ENCODE data around the gene IMPG1.

IMPG1 gene

DNA sequence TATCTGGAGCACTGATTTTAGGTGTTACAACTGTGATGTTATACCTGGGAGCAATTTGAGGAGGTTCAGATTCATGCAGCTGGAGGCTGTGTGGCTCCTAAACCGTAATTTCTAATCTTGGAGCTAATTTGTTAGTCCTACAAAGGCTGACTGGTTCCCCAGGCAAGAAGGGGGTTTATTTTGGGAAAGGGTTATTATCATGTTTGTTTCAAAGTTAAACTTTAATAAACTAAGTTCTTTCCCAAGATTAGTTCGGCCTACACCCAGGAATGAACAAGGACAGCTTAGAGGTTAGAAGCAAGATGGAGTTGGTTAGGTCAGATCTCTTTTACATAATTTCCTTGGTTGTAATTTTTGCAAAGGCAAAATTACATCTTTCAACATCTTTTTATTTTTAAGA lies 187.6 kb downstream of the IMPG1 start:
- DNase-seq: no peak

GRCh38 chr6:75882734-75883133 lies 189.7 kb downstream of the IMPG1 start:
- DNase-seq: no peak

GRCh38 chr6:75880305-75880704 lies 192.2 kb downstream of the IMPG1 start:
- DNase-seq: no peak

GRCh38 chr6:75876152-75876551 lies 196.3 kb downstream of the IMPG1 start:
- DNase-seq: no peak

DNA sequence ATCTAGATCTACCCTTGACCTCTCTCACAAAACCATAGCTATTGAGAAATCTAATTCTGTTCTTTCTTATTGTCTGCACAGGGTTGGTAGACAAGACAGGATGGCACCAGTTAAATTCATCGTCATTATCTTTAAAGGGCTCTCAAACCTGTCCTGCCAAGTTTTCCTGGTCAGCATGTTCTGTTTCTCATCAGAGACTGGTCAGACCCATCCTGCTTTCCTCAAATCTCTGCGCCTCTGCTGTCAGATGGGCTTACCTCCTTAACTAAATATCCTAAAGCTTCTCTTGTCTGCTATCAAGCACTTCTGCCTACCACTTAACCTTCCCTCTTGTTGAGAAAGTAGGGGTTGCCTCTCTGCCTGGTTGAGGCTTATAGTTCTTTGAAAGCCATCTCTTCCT lies 198.2 kb downstream of the IMPG1 start:
- DNase-seq: no peak

Measured in activated T-cell treated with anti-CD3 and anti-CD28 coated beads, Interleukin-2, amount 50 U/mL, for 48 hours (primary cell).